H1 (cell line): ENCODE results near the gene OR4A15. TPM values are rescaled to one million over a fixed set of nuclear protein-coding genes. Genes with fewer than 3 reads are reported as not detected.

Experiments
- CTCF ChIA-PET: fragments of 300-600 bp; sonication (Branson Sonifier 250); formaldehyde crosslinking; loops from one replicate; lab custom pipeline; 2021; ENCODE audit not compliant: partially characterized antibody; lab: Charles Lee
- POLR2A ChIA-PET: fragments of 300-600 bp; sonication (Branson Sonifier 250); formaldehyde crosslinking; loops from one replicate; lab custom pipeline; 2021; ENCODE audit warnings: inconsistent platforms; ENCODE audit not compliant: partially characterized antibody; lab: Charles Lee
- DNase-seq, 2 experiments: peaks; one replicate each; pipeline versions ENCODE4 v3.0.0 to v3.0.0-alpha.2; 2010 to 2022; ENCODE audit warnings: low spot score in 2 of 2, low read depth in 1 of 2, mixed read lengths in 1 of 2
- FAIRE-seq: peaks from 2 replicates; lab custom pipeline; 2011; peaks lifted over from hg19 to GRCh38; lab: Jason Lieb, UNC
- H2AFZ ChIP-seq: 2 replicates; pipeline ENCODE4 v1.8.1; 2012; ENCODE audit warnings: low read length, inconsistent platforms
- H2AK5ac ChIP-seq: 2 replicates; pipeline ENCODE4 v1.6.1; 2013; ENCODE audit warnings: low read depth, low read length
- H2BK120ac ChIP-seq: replicated peaks from 2 replicates; pipeline ENCODE3; 2013; ENCODE audit warnings: low read depth, low read length, inconsistent platforms
- H2BK12ac ChIP-seq: 2 replicates; pipeline ENCODE4 v1.6.1; 2013; ENCODE audit warnings: low read depth, low read length
- H2BK15ac ChIP-seq: 2 replicates; pipeline ENCODE4 v1.6.1; 2013; ENCODE audit warnings: low read length
- H2BK20ac ChIP-seq: 2 replicates; pipeline ENCODE4 v1.6.1; 2013; ENCODE audit warnings: low read length
- H2BK5ac ChIP-seq: 2 replicates; pipeline ENCODE4 v1.6.1; 2013; ENCODE audit warnings: low read depth, low read length
- H3K14ac ChIP-seq: 2 replicates; pipeline ENCODE4 v1.6.1; 2013; ENCODE audit warnings: inconsistent platforms; ENCODE audit not compliant: insufficient read length
- H3K18ac ChIP-seq: 2 replicates; pipeline ENCODE4 v1.6.1; 2013; ENCODE audit warnings: low read length; ENCODE audit errors: extremely low read depth
- H3K23ac ChIP-seq: 2 replicates; pipeline ENCODE4 v1.6.1; 2013; ENCODE audit warnings: inconsistent platforms; ENCODE audit not compliant: insufficient read length
- H3K23me2 ChIP-seq: 2 replicates; pipeline ENCODE4 v1.6.1; 2013; ENCODE audit warnings: low read depth, low read length
- H3K27ac ChIP-seq: 2 replicates; pipeline ENCODE4 v1.6.1; 2011; ENCODE audit warnings: low read depth, low read length, inconsistent platforms
- H3K27me3 ChIP-seq, 4 experiments: replicated peaks in 1 of 4; 1 replicate in 1 of 4; 2 replicates in 3 of 4; pipeline versions ENCODE4 v1.6.1 to v1.8.1; 2011 to 2013; ENCODE audit warnings: low read length in 3 of 4, mild to moderate bottlenecking in 3 of 4, inconsistent platforms in 2 of 4, mixed read lengths in 2 of 4, moderate library complexity in 1 of 4; ENCODE audit not compliant: control insufficient read depth in 3 of 4, insufficient read depth in 3 of 4; ENCODE audit errors: extremely low read depth in 1 of 4
- H3K36me3 ChIP-seq, 4 experiments: 2 replicates each; pipeline versions ENCODE4 v1.6.1 to v1.8.1; 2011 to 2013; ENCODE audit warnings: mild to moderate bottlenecking in 4 of 4, low read length in 3 of 4, moderate library complexity in 2 of 4, control low read depth in 1 of 4, inconsistent platforms in 1 of 4; ENCODE audit not compliant: insufficient read depth in 4 of 4, control insufficient read depth in 2 of 4
- H3K4ac ChIP-seq: replicated peaks from 2 replicates; pipeline ENCODE3; 2013; ENCODE audit warnings: low read length, low read depth, mixed read lengths, inconsistent platforms; ENCODE audit not compliant: insufficient read length
- H3K4me1 ChIP-seq, 4 experiments: replicated peaks in 1 of 4; 1 replicate in 1 of 4; 2 replicates in 3 of 4; pipeline versions ENCODE4 v1.6.1 to v1.8.1; 2011 to 2013; ENCODE audit warnings: low read length in 3 of 4, inconsistent platforms in 2 of 4, mixed read lengths in 1 of 4; ENCODE audit not compliant: insufficient read depth in 4 of 4, control insufficient read depth in 3 of 4
- H3K4me2 ChIP-seq, 2 experiments: 2 replicates each; pipeline versions ENCODE4 v1.6.1 to v1.8.1; 2011 to 2013; ENCODE audit warnings: low read depth in 2 of 2, low read length in 2 of 2, control low read depth in 1 of 2, inconsistent platforms in 1 of 2, mild to moderate bottlenecking in 1 of 2; ENCODE audit not compliant: insufficient read depth in 1 of 2
- H3K4me3 ChIP-seq, 4 experiments: fragments of 200-600, 300-600 bp in 1 of 4; sonication (generic), shearing (Covaris generic), sonication (Bioruptor Twin) in 1 of 4; 2 replicates each; pipeline versions ENCODE4 v1.5.1 to v1.8.1; 2011 to 2016; ENCODE audit warnings: low read length in 4 of 4, low read depth in 3 of 4, control low read depth in 2 of 4, inconsistent platforms in 2 of 4, mild to moderate bottlenecking in 2 of 4, mixed read lengths in 1 of 4, moderate library complexity in 1 of 4; ENCODE audit not compliant: insufficient read depth in 2 of 4; ENCODE audit errors: extremely low read depth in 1 of 4
- H3K56ac ChIP-seq: replicated peaks from 2 replicates; pipeline ENCODE3; 2013; ENCODE audit warnings: low read depth, mild to moderate bottlenecking, mixed read lengths, low read length, inconsistent platforms; ENCODE audit not compliant: insufficient read length
- H3K79me1 ChIP-seq: 2 replicates; pipeline ENCODE4 v1.6.1; 2013; ENCODE audit warnings: low read depth, low read length, control low read depth
- H3K79me2 ChIP-seq, 2 experiments: 2 replicates each; pipeline versions ENCODE4 v1.6.1 to v1.8.1; 2012 to 2013; ENCODE audit warnings: low read length in 2 of 2, mild to moderate bottlenecking in 2 of 2, inconsistent platforms in 1 of 2; ENCODE audit not compliant: insufficient read depth in 2 of 2, control insufficient read depth in 1 of 2
- H3K9ac ChIP-seq, 4 experiments: replicated peaks in 1 of 4; 1 replicate in 1 of 4; 2 replicates in 3 of 4; pipeline versions ENCODE4 v1.6.1 to v1.8.1; 2011 to 2013; ENCODE audit warnings: low read depth in 3 of 4, low read length in 3 of 4, control low read depth in 2 of 4, mild to moderate bottlenecking in 2 of 4, moderate library complexity in 2 of 4, inconsistent platforms in 1 of 4; ENCODE audit errors: extremely low read depth in 1 of 4
- H3K9me3 ChIP-seq, 2 experiments: 2 replicates each; pipeline versions ENCODE4 v1.6.1 to v1.8.1; 2012 to 2013; ENCODE audit warnings: mild to moderate bottlenecking in 2 of 2, moderate library complexity in 2 of 2, control low read depth in 1 of 2, inconsistent platforms in 1 of 2, low read depth in 1 of 2, low read length in 1 of 2, mixed read lengths in 1 of 2; ENCODE audit not compliant: insufficient read depth in 2 of 2
- H4K20me1 ChIP-seq, 2 experiments: replicated peaks in 1 of 2; 2 replicates each; pipeline versions ENCODE3 to v1.8.1; 2011 to 2013; ENCODE audit warnings: inconsistent platforms in 2 of 2, low read length in 2 of 2, mild to moderate bottlenecking in 1 of 2; ENCODE audit not compliant: insufficient read depth in 2 of 2, control insufficient read depth in 1 of 2
- H4K5ac ChIP-seq: 2 replicates; pipeline ENCODE4 v1.6.1; 2013; ENCODE audit warnings: low read length, low read depth, mixed read lengths, inconsistent platforms; ENCODE audit not compliant: insufficient read length
- H4K8ac ChIP-seq: 2 replicates; pipeline ENCODE4 v1.8.0; 2013; ENCODE audit warnings: mild to moderate bottlenecking, moderate library complexity, low read length, inconsistent platforms; ENCODE audit not compliant: insufficient read depth; ENCODE audit errors: extremely low read depth
- H4K91ac ChIP-seq: replicated peaks from 2 replicates; pipeline ENCODE3; 2013; ENCODE audit warnings: low read length, mixed read lengths, inconsistent platforms; ENCODE audit not compliant: insufficient read length
- CBX8 ChIP-seq: fragments of 300-800, 300-1000 bp; sonication (generic); IDR thresholded peaks from 2 replicates; pipeline ENCODE4 v1.7.1; 2016; ENCODE audit warnings: low read depth, low read length, borderline replicate concordance
- CEBPB ChIP-seq: IDR thresholded peaks from 2 replicates; pipeline ENCODE4 v1.6.1; 2012; ENCODE audit warnings: low read depth, low read length
- CHD2 ChIP-seq: IDR thresholded peaks from 2 replicates; pipeline ENCODE4 v1.6.1; 2012; ENCODE audit warnings: low read length, improper control_type of control experiment
- KDM4A ChIP-seq: IDR thresholded peaks from one replicate; pipeline ENCODE4 v1.7.1; 2012; ENCODE audit warnings: low read depth, mild to moderate bottlenecking, moderate library complexity, low read length, inconsistent platforms; ENCODE audit not compliant: severe bottlenecking
- POU5F1 ChIP-seq: IDR thresholded peaks from 2 replicates; pipeline ENCODE4 v1.6.1; 2011; ENCODE audit warnings: low read depth, mild to moderate bottlenecking, low read length, moderate library complexity
- TBP ChIP-seq: IDR thresholded peaks from 2 replicates; pipeline ENCODE4 v1.6.1; 2011; ENCODE audit warnings: low read depth, low read length, improper control_type of control experiment
- TCF12 ChIP-seq: IDR thresholded peaks from 2 replicates; pipeline ENCODE4 v1.6.1; 2011; ENCODE audit warnings: low read depth, mild to moderate bottlenecking, low read length
- WGBS, 2 experiments: shearing (Covaris generic) in 1 of 2; methylation state at CpG; one replicate each; pipeline versions ENCODE4 v1.1.6 to v1.1.7; 2013 to 2015; ENCODE audit warnings: low lambda C conversion rate in 2 of 2, mixed read lengths in 2 of 2, inconsistent platforms in 1 of 2, low coverage in 1 of 2, missing lambda C conversion rate in 1 of 2; ENCODE audit not compliant: insufficient replicate concordance in 2 of 2, insufficient coverage in 1 of 2, insufficient read length in 1 of 2; ENCODE audit errors: extremely low coverage in 1 of 2, missing lambda C conversion rate in 1 of 2; 5-methylcytosine and 5-hydroxymethylcytosine counted together
- polyA plus RNA-seq, 7 experiments: library from polyadenylated mRNA; depleted of rRNA in 3 of 7; stranded (reverse) in 5 of 7; unstranded in 2 of 7; fragments of >200 nt in 5 of 7; fragments of 200-250 nt in 2 of 7; gene quantifications; 1 replicate in 5 of 7; 2 replicates in 1 of 7; 4 replicates in 1 of 7; pipeline versions ENCODE4 v1.2.1 to v1.2.3, GENCODE V29; 2011 to 2013; ENCODE audit warnings: missing spikeins in 2 of 7, mixed read lengths in 2 of 7
- total RNA-seq: library from RNA; stranded (reverse); fragmentation: NEBNext Ultra II Directional; extraction: Animal tissue kit (Norgen Biotek cat#: 25700); gene quantifications from 2 replicates; pipeline ENCODE4 v1.2.1, GENCODE V29; 2021

OR4A15 gene
- total and polyA plus RNA-seq, 2 of the 8 experiments (the other 6 are each of a cell fraction or from before 2014, with no cell fraction given), result not detected

- Histone ChIP-seq H4K5ac (no peak within 1 kb of the TSS), H3K14ac (no peak within 1 kb of the TSS), H4K91ac (no peak within 1 kb of the TSS), H2BK12ac (no peak within 1 kb of the TSS), H3K27me3 (no peaks in the 10 kb centered on the region), H3K9me3 (peaks cover 50 to 66% of the 10 kb centered on the region in 2 experiments), H2BK20ac (no peak within 1 kb of the TSS), H3K18ac (no peak within 1 kb of the TSS), H3K79me1 (no peaks in the 10 kb centered on the region), H2BK15ac (no peak within 1 kb of the TSS), H3K23ac (no peak within 1 kb of the TSS), H2AK5ac (no peak within 1 kb of the TSS), H3K4me2 (no peak within 1 kb of the TSS), H3K9ac (no peak within 1 kb of the TSS), H4K20me1 (no peaks in the 10 kb centered on the region), H2BK120ac (no peak within 1 kb of the TSS), H3K23me2 (no peaks in the 10 kb centered on the region), H3K27ac (no peak within 1 kb of the TSS), H3K36me3 (no peaks in the 10 kb centered on the region), H3K4me3 (no peak within 1 kb of the TSS), H4K8ac (no peak within 1 kb of the TSS), H2AFZ (no peak within 1 kb of the TSS), H3K79me2 (no peaks in the 10 kb centered on the region), H3K4me1 (no peaks in the 10 kb centered on the region), H3K56ac (no peak within 1 kb of the TSS), H2BK5ac (no peak within 1 kb of the TSS), H3K4ac (no peak within 1 kb of the TSS)
- WGBS, 2 experiments, result 86% methylated on average over 3 of the region's 3 CpGs; no CpG with 5 or more reads in 1 of the 2 experiments
- DNase-seq (no peak), FAIRE-seq (no peak)
- TF ChIP-seq TBP (no peak), KDM4A (no peak), CBX8 (no peak), CHD2 (no peak), TCF12 (no peak), POU5F1 (no peak), CEBPB (no peak)
- CTCF ChIA-PET, result no interaction called here
- POLR2A ChIA-PET, result no interaction called here
Observed at GRCh38 chr11:55342901-55343300, 24.9 kb upstream of the OR4A15 start, which contains the start of gene OR4A16. Gene OR4A16, plus strand, starts transcription at chr11:55343201. Its CDS starts 0 bp downstream, at chr11:55343201.
